ENCODE results near the gene JAKMIP3.

DNA sequence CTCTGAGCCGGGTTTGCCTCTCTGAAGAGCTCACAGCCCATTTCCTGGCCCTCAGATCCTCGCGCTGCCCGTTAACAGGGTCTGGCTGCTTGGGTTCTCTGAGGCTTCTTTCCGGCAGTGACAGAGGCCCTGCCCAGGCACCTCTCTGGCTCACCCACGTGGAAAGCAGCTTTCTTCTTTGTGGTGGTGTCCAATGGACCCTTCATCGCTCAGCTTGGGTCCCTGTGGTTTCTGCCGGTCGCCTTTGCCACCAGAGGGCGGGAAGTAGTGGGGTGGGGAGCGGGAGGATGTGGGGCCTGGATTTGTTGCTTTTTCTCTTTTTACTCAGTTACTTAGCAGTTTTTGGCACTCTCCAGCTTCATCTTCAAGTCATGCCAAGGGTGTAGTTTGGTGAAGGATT, 15.6 kb upstream of the JAKMIP3 start:
- TF ChIP-seq, protein P1, sequence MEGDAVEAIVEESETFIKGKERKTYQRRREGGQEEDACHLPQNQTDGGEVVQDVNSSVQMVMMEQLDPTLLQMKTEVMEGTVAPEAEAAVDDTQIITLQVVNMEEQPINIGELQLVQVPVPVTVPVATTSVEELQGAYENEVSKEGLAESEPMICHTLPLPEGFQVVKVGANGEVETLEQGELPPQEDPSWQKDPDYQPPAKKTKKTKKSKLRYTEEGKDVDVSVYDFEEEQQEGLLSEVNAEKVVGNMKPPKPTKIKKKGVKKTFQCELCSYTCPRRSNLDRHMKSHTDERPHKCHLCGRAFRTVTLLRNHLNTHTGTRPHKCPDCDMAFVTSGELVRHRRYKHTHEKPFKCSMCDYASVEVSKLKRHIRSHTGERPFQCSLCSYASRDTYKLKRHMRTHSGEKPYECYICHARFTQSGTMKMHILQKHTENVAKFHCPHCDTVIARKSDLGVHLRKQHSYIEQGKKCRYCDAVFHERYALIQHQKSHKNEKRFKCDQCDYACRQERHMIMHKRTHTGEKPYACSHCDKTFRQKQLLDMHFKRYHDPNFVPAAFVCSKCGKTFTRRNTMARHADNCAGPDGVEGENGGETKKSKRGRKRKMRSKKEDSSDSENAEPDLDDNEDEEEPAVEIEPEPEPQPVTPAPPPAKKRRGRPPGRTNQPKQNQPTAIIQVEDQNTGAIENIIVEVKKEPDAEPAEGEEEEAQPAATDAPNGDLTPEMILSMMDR (IDR thresholded peaks at IDR 0.05; ENCODE audit: low read depth, low read length, poor library complexity, severe bottlenecking): no peak
- no peak for TF ChIP-seq EZH2phosphoT487 (IDR thresholded peaks at IDR 0.05; ENCODE audit: borderline replicate concordance, low read length)

Data from DOHH2 (cell line).